Measurements from ENCODE around the gene SURF4.
A peak's percentile ranks its signal among the peaks of the same experiment; 100 is the strongest.

The SURF4 gene

DNA sequence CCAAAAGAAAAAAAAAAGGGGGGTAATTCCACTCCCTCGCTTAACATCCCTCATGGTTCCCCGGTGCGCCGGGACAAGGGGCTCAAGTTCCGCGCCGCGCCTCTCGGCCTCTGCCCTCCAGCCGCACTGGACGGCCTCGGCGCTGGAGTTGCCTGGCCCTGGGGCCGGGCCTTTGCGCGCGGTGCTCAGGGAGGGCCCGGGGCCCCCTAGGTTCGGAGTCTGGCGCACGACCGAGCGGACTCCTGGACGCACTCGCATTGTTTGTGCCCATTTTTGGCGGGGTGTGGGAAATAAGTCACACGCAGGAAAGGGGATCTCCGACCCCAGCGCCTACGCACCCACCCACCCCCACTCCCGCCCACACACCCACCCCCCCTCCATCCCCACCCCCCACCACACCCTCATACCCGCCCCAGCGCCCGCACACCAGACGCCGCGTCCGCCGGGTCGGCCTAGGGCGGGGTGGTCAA lies 28.3 kb downstream of the SURF4 start:
- Histone ChIP-seq H3K27ac (replicated peaks) (peak overlapping the region; percentile 96), H3K27me3 (ENCODE audit: insufficient read depth, poor library complexity, severe bottlenecking) (no peaks in the 10 kb centered on the region), H3K4me3 (replicated peaks; ENCODE audit: insufficient read depth, low read length) (peak overlapping the region; percentile 81)
- no peak for DNase-seq (ENCODE audit: low read depth in 1 of 2, low spot score in 1 of 2)
- TF ChIP-seq GABPA (IDR thresholded peaks at IDR 0.05; ENCODE audit: low read depth) (no peak), POLR2AphosphoS5 (IDR thresholded peaks at IDR 0.05; ENCODE audit: low read depth) (no peak), SPI1 (IDR thresholded peaks at IDR 0.05; ENCODE audit: borderline replicate concordance, low read depth) (no peak), REST (IDR thresholded peaks at IDR 0.05; ENCODE audit: insufficient replicate concordance, low read depth) (no peak)
- TF ChIP-seq, protein P1, sequence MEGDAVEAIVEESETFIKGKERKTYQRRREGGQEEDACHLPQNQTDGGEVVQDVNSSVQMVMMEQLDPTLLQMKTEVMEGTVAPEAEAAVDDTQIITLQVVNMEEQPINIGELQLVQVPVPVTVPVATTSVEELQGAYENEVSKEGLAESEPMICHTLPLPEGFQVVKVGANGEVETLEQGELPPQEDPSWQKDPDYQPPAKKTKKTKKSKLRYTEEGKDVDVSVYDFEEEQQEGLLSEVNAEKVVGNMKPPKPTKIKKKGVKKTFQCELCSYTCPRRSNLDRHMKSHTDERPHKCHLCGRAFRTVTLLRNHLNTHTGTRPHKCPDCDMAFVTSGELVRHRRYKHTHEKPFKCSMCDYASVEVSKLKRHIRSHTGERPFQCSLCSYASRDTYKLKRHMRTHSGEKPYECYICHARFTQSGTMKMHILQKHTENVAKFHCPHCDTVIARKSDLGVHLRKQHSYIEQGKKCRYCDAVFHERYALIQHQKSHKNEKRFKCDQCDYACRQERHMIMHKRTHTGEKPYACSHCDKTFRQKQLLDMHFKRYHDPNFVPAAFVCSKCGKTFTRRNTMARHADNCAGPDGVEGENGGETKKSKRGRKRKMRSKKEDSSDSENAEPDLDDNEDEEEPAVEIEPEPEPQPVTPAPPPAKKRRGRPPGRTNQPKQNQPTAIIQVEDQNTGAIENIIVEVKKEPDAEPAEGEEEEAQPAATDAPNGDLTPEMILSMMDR (IDR thresholded peaks at IDR 0.05; ENCODE audit: insufficient read depth, low read length) = no peak

DNA sequence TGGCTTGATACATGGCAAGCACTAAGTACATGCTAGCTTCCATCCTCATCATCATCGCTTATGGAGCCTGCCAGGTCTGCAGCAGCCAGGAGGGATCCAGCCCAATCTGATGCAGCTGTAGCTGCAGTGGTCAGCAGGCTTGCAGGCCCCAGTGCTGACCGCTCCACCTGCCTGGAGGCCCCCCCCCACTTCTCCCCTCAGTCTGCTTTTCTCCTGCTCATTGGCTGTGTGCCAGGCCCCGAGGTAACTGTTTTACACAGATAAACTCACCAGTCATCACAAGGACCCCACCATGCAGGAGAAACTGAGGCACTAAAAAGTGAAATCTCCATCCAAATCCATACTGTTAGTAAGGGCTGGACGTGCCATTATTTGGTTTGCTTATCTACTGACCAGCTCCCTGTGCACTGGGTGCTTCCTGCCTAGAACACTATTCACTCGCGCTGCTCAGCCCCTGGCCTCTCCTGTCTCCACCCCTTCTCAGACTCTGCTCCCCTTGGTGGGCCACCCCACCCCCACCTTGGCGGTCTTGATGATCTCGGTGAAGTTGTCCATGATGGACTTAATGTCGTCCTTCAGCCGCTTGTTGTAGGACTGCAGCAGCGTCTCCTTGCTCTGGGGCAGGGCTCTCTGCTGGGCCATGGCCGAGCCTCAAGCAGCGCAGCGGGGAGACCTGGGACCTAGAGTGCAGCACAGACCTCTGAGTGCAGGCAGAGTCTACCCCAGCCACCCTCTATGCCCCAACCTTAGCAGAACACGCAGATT lies 29.7 kb downstream of the SURF4 start:
- Histone ChIP-seq H3K4me3 (replicated peaks; ENCODE audit: insufficient read depth, low read length) (peak overlapping the region; percentile 81), H3K27me3 (ENCODE audit: insufficient read depth, poor library complexity, severe bottlenecking) (no peaks in the 10 kb centered on the region), H3K27ac (replicated peaks) (no peak overlapping the region)
- TF ChIP-seq SPI1 (IDR thresholded peaks at IDR 0.05; ENCODE audit: borderline replicate concordance, low read depth) = no peak
- no peak for TF ChIP-seq REST (IDR thresholded peaks at IDR 0.05; ENCODE audit: insufficient replicate concordance, low read depth)
- TF ChIP-seq POLR2AphosphoS5 (IDR thresholded peaks at IDR 0.05; ENCODE audit: low read depth) = no peak
- TF ChIP-seq, protein P1 (IDR thresholded peaks at IDR 0.05; ENCODE audit: insufficient read depth, low read length) = no peak
- no peak for TF ChIP-seq GABPA (IDR thresholded peaks at IDR 0.05; ENCODE audit: low read depth)
- DNase-seq (ENCODE audit: low read depth in 1 of 2, low spot score in 1 of 2) = no peak

DNA sequence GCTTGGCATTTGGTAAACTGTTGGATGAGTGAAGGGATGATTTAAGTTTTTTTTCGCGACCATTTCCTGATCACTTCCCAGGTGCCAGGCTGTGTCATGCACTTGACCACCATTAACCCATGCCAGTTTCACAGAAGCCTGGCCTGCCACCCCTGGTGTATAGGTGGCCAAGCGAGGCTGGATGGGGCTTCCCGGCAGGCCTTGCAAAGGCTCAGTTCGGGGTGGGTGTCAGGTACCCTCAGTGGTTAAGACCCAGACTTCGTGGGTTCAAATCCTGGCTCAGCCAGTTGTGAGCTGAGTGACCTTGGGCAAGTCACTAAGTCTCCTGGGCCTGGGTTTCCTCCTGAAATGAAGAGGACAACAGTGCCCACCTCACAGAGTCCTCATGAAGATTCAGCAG lies 30.3 kb downstream of the SURF4 start:
- no peak for DNase-seq (ENCODE audit: low read depth in 1 of 2, low spot score in 1 of 2)
- Histone ChIP-seq H3K27ac (replicated peaks) (no peak overlapping the region), H3K27me3 (ENCODE audit: insufficient read depth, poor library complexity, severe bottlenecking) (no peaks in the 10 kb centered on the region), H3K4me3 (replicated peaks; ENCODE audit: insufficient read depth, low read length) (no peak overlapping the region)
- TF ChIP-seq, protein P1 (IDR thresholded peaks at IDR 0.05; ENCODE audit: insufficient read depth, low read length) = no peak
- no peak for TF ChIP-seq GABPA (IDR thresholded peaks at IDR 0.05; ENCODE audit: low read depth)
- no peak for TF ChIP-seq REST (IDR thresholded peaks at IDR 0.05; ENCODE audit: insufficient replicate concordance, low read depth)
- TF ChIP-seq POLR2AphosphoS5 (IDR thresholded peaks at IDR 0.05; ENCODE audit: low read depth) = no peak
- no peak for TF ChIP-seq SPI1 (IDR thresholded peaks at IDR 0.05; ENCODE audit: borderline replicate concordance, low read depth)

Data from HL-60 (cell line).